ENCODE data around the gene LRRC8E.

DNA sequence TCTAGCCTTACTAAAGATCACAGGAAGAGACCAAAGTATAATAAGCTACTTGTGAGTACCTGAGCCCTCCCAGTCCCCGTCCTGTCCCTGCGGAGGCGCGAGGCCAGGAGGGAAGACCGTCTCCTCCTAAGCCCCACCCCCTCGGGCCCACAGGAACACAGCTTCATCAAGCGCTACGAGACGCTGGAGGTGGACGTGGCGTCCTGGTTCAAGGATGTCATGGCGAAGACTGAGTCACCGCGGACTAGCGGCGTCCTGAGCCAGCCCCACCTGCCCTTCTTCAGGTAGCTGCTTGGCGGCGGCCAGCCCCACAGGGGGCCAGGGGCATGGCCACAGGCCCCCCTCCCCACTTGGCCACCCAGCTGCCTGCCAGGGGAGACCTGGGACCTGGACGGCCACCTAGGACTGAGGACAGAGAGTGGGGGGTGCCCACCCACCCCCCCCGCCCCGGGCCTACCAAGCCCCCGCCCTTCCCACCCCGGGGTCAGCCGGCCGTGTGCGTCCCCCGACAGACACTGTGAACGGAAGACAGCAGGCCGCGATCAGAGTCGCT is 23.9 kb downstream of the LRRC8E start:
- no peak for TF ChIP-seq POLR2AphosphoS5 (IDR thresholded peaks at IDR 0.05)
- TF ChIP-seq, protein P1, sequence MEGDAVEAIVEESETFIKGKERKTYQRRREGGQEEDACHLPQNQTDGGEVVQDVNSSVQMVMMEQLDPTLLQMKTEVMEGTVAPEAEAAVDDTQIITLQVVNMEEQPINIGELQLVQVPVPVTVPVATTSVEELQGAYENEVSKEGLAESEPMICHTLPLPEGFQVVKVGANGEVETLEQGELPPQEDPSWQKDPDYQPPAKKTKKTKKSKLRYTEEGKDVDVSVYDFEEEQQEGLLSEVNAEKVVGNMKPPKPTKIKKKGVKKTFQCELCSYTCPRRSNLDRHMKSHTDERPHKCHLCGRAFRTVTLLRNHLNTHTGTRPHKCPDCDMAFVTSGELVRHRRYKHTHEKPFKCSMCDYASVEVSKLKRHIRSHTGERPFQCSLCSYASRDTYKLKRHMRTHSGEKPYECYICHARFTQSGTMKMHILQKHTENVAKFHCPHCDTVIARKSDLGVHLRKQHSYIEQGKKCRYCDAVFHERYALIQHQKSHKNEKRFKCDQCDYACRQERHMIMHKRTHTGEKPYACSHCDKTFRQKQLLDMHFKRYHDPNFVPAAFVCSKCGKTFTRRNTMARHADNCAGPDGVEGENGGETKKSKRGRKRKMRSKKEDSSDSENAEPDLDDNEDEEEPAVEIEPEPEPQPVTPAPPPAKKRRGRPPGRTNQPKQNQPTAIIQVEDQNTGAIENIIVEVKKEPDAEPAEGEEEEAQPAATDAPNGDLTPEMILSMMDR (IDR thresholded peaks at IDR 0.05), result no peak
- no peak for TF ChIP-seq POLR2A (IDR thresholded peaks at IDR 0.05)

Measured in sigmoid colon (tissue), 4 donors.